ENCODE data around the gene DPH7.

GRCh38 chr9:137611623-137612609, 33.2 kb upstream of the DPH7 start:
- TF ChIP-seq CTCF (IDR thresholded peaks at IDR 0.05) (no peak), POLR2AphosphoS5 (IDR thresholded peaks at IDR 0.05; ENCODE audit: low read depth, low read length) (no peak; the same call in 1 of the 2 replicates), SIN3A (IDR thresholded peaks at IDR 0.05; ENCODE audit: borderline replicate concordance, insufficient read depth, low read depth, low read length) (no peak), REST (IDR thresholded peaks at IDR 0.05; ENCODE audit: insufficient read depth in 1 of 2, low read depth in 2 of 2, low read length in 1 of 2) (no peak), TCF7L2 (IDR thresholded peaks at IDR 0.05; ENCODE audit: low read depth, low read length) (no peak)
